ENCODE results near the gene OXER1. TPM values are rescaled to one million over a fixed set of nuclear protein-coding genes. Genes with fewer than 3 reads are reported as not detected.

OXER1 gene
- total and polyA plus RNA-seq, 4 donors, result 2.2 to 8.1 (median 6.7) TPM

DNA sequence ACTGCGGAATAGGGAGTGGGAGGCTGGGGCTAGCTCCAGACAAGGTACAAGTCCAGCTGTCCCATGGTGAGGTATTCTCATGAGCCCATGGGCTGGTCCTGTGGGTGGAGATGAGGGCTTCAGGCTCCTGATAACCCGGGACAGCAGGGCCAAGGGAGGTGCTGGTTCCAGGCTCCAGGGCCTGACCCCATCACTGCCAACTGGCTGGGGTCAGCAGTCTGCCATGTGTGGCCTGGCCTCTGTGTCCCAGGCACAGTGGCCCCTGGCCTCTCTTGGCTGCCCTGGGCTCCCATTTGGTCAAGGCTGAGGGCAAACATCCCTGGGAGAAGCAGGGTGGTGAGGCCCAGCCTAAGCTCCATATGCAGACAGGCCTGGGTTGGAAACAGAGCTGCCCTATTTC, 966 bp upstream of the OXER1 start:
- no peaks in the 10 kb centered on the region for H3K9me3 ChIP-seq (ENCODE audit: control insufficient read depth in 4 of 4, low read length in 3 of 4)
- H3K9ac ChIP-seq (ENCODE audit: low read depth in 1 of 2, low read length in 2 of 2), result no peak overlapping the region
- H3K4me3 ChIP-seq (ENCODE audit: low read depth in 1 of 3, low read length in 3 of 3), result no peak overlapping the region
- H3K36me3 ChIP-seq (ENCODE audit: control insufficient read depth in 4 of 4, insufficient read depth in 3 of 4, low read depth in 1 of 4, low read length in 3 of 4), result peaks cover 0 to 13% (median 7%) of the 10 kb centered on the region in 4 donors
- DNase-seq (ENCODE audit: low spot score), result no peak
- H3K4me1 ChIP-seq (ENCODE audit: control insufficient read depth in 4 of 4, insufficient read depth in 4 of 4, low read length in 3 of 4), result peaks cover 0 to 4% (median under 1%) of the 10 kb centered on the region in 4 donors
- H3K27ac ChIP-seq (ENCODE audit: low read depth in 1 of 2, low read length in 2 of 2), result no peak overlapping the region
- WGBS, result 61% methylated on average over 2 of the region's 2 CpGs
- peak in 1 of 2 donors; percentile 15 for TF ChIP-seq HNF4A (conservative IDR thresholded peaks at IDR 0.05)
- no peak for TF ChIP-seq HNF4G (IDR thresholded peaks at IDR 0.05)
- TF ChIP-seq GABPA (IDR thresholded peaks at IDR 0.05 in 1 of 2, conservative IDR thresholded peaks at IDR 0.05 in 1 of 2), result no peak
- no peak for TF ChIP-seq RAD21 (IDR thresholded peaks at IDR 0.05)
- no peak for TF ChIP-seq SP1 (IDR thresholded peaks at IDR 0.05)
- TF ChIP-seq RXRA (IDR thresholded peaks at IDR 0.05), result no peak
- TF ChIP-seq FOXA1 (IDR thresholded peaks at IDR 0.05), result no peak
- H3K27me3 ChIP-seq (ENCODE audit: control insufficient read depth in 4 of 4, insufficient read depth in 4 of 4, low read length in 3 of 4), result no peaks in the 10 kb centered on the region

DNA sequence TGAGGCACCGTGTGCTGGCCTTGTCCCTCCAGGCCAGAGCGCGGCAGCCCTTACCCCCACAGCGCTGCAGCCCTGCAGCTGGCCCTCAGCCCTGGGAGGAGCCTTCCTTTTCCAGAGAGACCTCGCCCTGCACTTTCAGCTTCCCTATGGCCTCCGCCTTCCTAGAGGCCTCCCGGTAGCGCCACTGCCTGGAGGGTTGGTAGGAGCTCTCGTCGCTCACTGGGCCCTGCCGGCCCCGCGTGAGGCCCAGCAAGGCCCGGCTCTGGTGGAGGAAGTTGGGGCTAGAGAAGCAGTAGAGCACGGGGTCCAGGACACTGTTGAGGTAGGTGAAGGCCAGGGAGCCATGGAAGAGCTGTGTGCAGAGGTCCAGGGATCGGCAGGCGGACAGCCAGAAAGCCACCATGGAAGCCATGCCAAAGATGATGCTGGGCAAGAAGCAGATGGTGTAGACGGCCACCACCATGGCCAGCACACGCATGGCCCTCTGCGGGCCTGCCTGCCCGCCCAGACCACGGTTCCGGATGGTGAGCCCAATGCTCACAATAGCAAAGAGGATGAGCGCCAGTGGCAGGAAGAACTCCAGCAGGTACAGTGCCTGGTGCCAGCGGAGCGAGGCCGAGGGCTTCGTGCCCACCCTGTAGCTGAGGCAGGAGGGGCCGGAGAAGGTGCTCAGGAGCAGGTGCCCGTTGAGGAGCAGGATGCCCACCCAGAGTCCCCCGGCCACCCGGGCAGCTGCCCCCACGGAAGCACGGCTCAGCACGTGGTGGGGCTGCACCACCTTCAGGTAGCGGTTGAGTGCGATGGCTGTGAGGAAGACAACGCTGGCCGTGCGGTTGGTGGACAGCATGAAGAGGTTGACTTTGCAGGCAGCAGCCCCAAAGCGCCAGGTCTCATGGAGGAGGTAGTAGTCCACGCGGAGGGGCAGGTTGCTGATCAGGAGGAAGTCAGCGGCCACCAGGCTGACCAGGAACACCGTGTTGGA, 821 bp downstream of the OXER1 start:
- H3K27me3 ChIP-seq (ENCODE audit: control insufficient read depth in 4 of 4, insufficient read depth in 4 of 4, low read length in 3 of 4), result no peaks in the 10 kb centered on the region
- peaks cover 0 to 4% (median under 1%) of the 10 kb centered on the region in 4 donors for H3K4me1 ChIP-seq (ENCODE audit: control insufficient read depth in 4 of 4, insufficient read depth in 4 of 4, low read length in 3 of 4)
- WGBS, result 95% methylated on average over 45 of the region's 45 CpGs
- H3K9me3 ChIP-seq (ENCODE audit: control insufficient read depth in 4 of 4, low read length in 3 of 4), result no peaks in the 10 kb centered on the region
- TF ChIP-seq, protein P1, sequence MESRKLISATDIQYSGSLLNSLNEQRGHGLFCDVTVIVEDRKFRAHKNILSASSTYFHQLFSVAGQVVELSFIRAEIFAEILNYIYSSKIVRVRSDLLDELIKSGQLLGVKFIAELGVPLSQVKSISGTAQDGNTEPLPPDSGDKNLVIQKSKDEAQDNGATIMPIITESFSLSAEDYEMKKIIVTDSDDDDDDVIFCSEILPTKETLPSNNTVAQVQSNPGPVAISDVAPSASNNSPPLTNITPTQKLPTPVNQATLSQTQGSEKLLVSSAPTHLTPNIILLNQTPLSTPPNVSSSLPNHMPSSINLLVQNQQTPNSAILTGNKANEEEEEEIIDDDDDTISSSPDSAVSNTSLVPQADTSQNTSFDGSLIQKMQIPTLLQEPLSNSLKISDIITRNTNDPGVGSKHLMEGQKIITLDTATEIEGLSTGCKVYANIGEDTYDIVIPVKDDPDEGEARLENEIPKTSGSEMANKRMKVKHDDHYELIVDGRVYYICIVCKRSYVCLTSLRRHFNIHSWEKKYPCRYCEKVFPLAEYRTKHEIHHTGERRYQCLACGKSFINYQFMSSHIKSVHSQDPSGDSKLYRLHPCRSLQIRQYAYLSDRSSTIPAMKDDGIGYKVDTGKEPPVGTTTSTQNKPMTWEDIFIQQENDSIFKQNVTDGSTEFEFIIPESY (IDR thresholded peaks at IDR 0.05), result no peak
- TF ChIP-seq, protein P2, sequence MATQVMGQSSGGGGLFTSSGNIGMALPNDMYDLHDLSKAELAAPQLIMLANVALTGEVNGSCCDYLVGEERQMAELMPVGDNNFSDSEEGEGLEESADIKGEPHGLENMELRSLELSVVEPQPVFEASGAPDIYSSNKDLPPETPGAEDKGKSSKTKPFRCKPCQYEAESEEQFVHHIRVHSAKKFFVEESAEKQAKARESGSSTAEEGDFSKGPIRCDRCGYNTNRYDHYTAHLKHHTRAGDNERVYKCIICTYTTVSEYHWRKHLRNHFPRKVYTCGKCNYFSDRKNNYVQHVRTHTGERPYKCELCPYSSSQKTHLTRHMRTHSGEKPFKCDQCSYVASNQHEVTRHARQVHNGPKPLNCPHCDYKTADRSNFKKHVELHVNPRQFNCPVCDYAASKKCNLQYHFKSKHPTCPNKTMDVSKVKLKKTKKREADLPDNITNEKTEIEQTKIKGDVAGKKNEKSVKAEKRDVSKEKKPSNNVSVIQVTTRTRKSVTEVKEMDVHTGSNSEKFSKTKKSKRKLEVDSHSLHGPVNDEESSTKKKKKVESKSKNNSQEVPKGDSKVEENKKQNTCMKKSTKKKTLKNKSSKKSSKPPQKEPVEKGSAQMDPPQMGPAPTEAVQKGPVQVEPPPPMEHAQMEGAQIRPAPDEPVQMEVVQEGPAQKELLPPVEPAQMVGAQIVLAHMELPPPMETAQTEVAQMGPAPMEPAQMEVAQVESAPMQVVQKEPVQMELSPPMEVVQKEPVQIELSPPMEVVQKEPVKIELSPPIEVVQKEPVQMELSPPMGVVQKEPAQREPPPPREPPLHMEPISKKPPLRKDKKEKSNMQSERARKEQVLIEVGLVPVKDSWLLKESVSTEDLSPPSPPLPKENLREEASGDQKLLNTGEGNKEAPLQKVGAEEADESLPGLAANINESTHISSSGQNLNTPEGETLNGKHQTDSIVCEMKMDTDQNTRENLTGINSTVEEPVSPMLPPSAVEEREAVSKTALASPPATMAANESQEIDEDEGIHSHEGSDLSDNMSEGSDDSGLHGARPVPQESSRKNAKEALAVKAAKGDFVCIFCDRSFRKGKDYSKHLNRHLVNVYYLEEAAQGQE (IDR thresholded peaks at IDR 0.05), result no peak
- no peak for TF ChIP-seq RXRA (IDR thresholded peaks at IDR 0.05)
- no peak for TF ChIP-seq TAF1 (conservative IDR thresholded peaks at IDR 0.05)
- no peak for TF ChIP-seq GABPA (IDR thresholded peaks at IDR 0.05 in 1 of 2, conservative IDR thresholded peaks at IDR 0.05 in 1 of 2)
- TF ChIP-seq HNF4A (conservative IDR thresholded peaks at IDR 0.05), result no peak
- TF ChIP-seq, protein P3, sequence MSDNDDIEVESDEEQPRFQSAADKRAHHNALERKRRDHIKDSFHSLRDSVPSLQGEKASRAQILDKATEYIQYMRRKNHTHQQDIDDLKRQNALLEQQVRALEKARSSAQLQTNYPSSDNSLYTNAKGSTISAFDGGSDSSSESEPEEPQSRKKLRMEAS (IDR thresholded peaks at IDR 0.05), result no peak
- no peak for TF ChIP-seq YY1 (IDR thresholded peaks at IDR 0.05)
- H3K9ac ChIP-seq (ENCODE audit: low read depth in 1 of 2, low read length in 2 of 2), result no peak overlapping the region
- peaks cover 0 to 6% (median 2%) of the 10 kb centered on the region in 4 donors for H3K36me3 ChIP-seq (ENCODE audit: control insufficient read depth in 4 of 4, insufficient read depth in 3 of 4, low read depth in 1 of 4, low read length in 3 of 4)
- H3K4me3 ChIP-seq (ENCODE audit: low read depth in 1 of 3, low read length in 3 of 3), result no peak overlapping the region
- no peak overlapping the region for H3K27ac ChIP-seq (ENCODE audit: low read depth in 1 of 2, low read length in 2 of 2)
- DNase-seq (ENCODE audit: low spot score), result no peak

All from liver (tissue), 9 donors.